HepG2 (cell line): Measurements from ENCODE around the gene SDK1. TPM values are rescaled to one million over a fixed set of nuclear protein-coding genes. Genes with fewer than 3 reads are reported as not detected.

Source experiments
- ATAC-seq: fragments of 200-7000 bp; cut with Tn5 transposase; 3 replicates; pipeline ENCODE4 v1.9.1; 2020; ENCODE audit warnings: mild to moderate bottlenecking, moderate library complexity
- BruUV-seq: library from RNA; stranded (reverse); fragments of 400-500 nt; replicated peaks from 2 replicates; lab custom pipeline; 2021; lab: Mats Ljungman, UMichigan
- CTCF ChIA-PET: fragments of 300-600 bp; formaldehyde crosslinking; extraction: SDS; loops from one replicate; lab custom pipeline; 2021; ENCODE audit warnings: low total read pairs, inconsistent platforms, low intra/inter-chr PET ratio; lab: Yijun Ruan, JAX
- POLR2A ChIA-PET: fragments of 350-600 bp; sonication (Branson Sonifier 250); formaldehyde crosslinking; loops from one replicate; lab custom pipeline; 2020; ENCODE audit warnings: antibody characterized with exemption, inconsistent platforms; lab: Yijun Ruan, JAX
- DNase-seq: peaks from one replicate; pipeline ENCODE4 v3.0.0-alpha.2; 2015; ENCODE audit warnings: low spot score
- FAIRE-seq: peaks from 3 replicates; lab custom pipeline; 2011; peaks lifted over from hg19 to GRCh38; lab: Jason Lieb, UNC
- H2AFZ ChIP-seq: one replicate; pipeline ENCODE4 v1.6.1; 2011; ENCODE audit warnings: low read length, inconsistent platforms
- H3K27ac ChIP-seq: fragments of 300-600 bp; 3 replicates; pipeline ENCODE4 v1.8.0; 2011; ENCODE audit warnings: mixed run types, mild to moderate bottlenecking, mixed read lengths, low read length, inconsistent platforms; ENCODE audit not compliant: insufficient read depth; ENCODE audit errors: extremely low read length
- H3K27me3 ChIP-seq, 2 experiments: fragments of 200-600 bp in 1 of 2; 2 replicates in 1 of 2; 3 replicates in 1 of 2; pipeline versions ENCODE4 v1.6.0 to v1.8.0; 2011; ENCODE audit warnings: low read length in 2 of 2, mild to moderate bottlenecking in 2 of 2, moderate library complexity in 2 of 2, inconsistent platforms in 1 of 2; ENCODE audit not compliant: insufficient read depth in 2 of 2, control insufficient read depth in 1 of 2
- H3K36me3 ChIP-seq, 2 experiments: fragments of 200-600 bp in 1 of 2; replicated peaks in 1 of 2; 2 replicates in 1 of 2; 3 replicates in 1 of 2; pipeline versions ENCODE4 v1.5.1 to v1.8.0; 2011; ENCODE audit warnings: low read length in 2 of 2, inconsistent platforms in 1 of 2; ENCODE audit not compliant: insufficient read depth in 2 of 2, control insufficient read depth in 1 of 2
- H3K4me1 ChIP-seq: 2 replicates; pipeline ENCODE4 v1.5.1; 2012; ENCODE audit warnings: low read length, inconsistent platforms; ENCODE audit not compliant: insufficient read depth
- H3K4me2 ChIP-seq: 2 replicates; pipeline ENCODE4 v1.6.0; 2011; ENCODE audit warnings: low read depth, low read length, inconsistent platforms
- H3K4me3 ChIP-seq, 3 experiments: fragments of 200-600 bp in 1 of 3; sonication (generic), shearing (Covaris generic) in 1 of 3; replicated peaks in 1 of 3; 2 replicates each; pipeline ENCODE4 v1.5.1; 2011 to 2016; ENCODE audit warnings: low read length in 3 of 3, inconsistent platforms in 2 of 3, low read depth in 2 of 3, mild to moderate bottlenecking in 2 of 3, control low read depth in 1 of 3, mixed read lengths in 1 of 3; ENCODE audit not compliant: insufficient read depth in 1 of 3
- H3K79me2 ChIP-seq: one replicate; pipeline ENCODE4 v1.6.1; 2011; ENCODE audit warnings: low read length, inconsistent platforms; ENCODE audit not compliant: insufficient read depth
- H3K9ac ChIP-seq: 2 replicates; pipeline ENCODE4 v1.6.0; 2011; ENCODE audit warnings: mild to moderate bottlenecking, low read depth, low read length, inconsistent platforms; ENCODE audit not compliant: insufficient read depth
- H3K9me3 ChIP-seq: 2 replicates; pipeline ENCODE4 v1.5.1; 2012; ENCODE audit warnings: mild to moderate bottlenecking, low read length
- H4K20me1 ChIP-seq: 2 replicates; pipeline ENCODE4 v1.6.0; 2011; ENCODE audit warnings: inconsistent platforms, mild to moderate bottlenecking, low read length, moderate library complexity; ENCODE audit not compliant: insufficient read depth
- BRD4 ChIP-seq: sonication (generic); formaldehyde crosslinking; IDR thresholded peaks from 2 replicates; pipeline ENCODE4 v1.4.0; 2020; ENCODE audit warnings: missing genetic modification reagents
- DNMT3B ChIP-seq: conservative IDR thresholded peaks from 2 replicates; pipeline ENCODE4 v1.6.1; 2016; ENCODE audit warnings: missing biosample characterization, control low read depth
- EZH2 ChIP-seq: conservative IDR thresholded peaks from 2 replicates; pipeline ENCODE4 v1.6.1; 2012; ENCODE audit warnings: mild to moderate bottlenecking, low read depth, low read length, moderate library complexity
- GLI4 ChIP-seq: sonication (generic); formaldehyde crosslinking; IDR thresholded peaks from 2 replicates; pipeline ENCODE4 v1.5.1; 2020; ENCODE audit warnings: missing genetic modification reagents, mild to moderate bottlenecking, moderate library complexity, borderline replicate concordance
- TBP ChIP-seq: sonication (generic); formaldehyde crosslinking; IDR thresholded peaks from 2 replicates; pipeline ENCODE4 v1.5.0; 2020; ENCODE audit warnings: missing genetic modification reagents
- TMF1 ChIP-seq: sonication (generic); formaldehyde crosslinking; IDR thresholded peaks from 2 replicates; pipeline ENCODE4 v1.8.1; 2022; ENCODE audit warnings: low read depth, missing genetic modification reagents
- YY1 ChIP-seq: IDR thresholded peaks from 2 replicates; pipeline ENCODE4 v1.6.1; 2011; ENCODE audit warnings: low read length, low read depth, moderate library complexity, mild to moderate bottlenecking; ENCODE audit not compliant: insufficient read depth, insufficient replicate concordance
- ZFAT ChIP-seq: sonication (generic); formaldehyde crosslinking; conservative IDR thresholded peaks from 2 replicates; pipeline ENCODE4 v1.8.1; 2023; ENCODE audit warnings: missing genetic modification reagents, inconsistent platforms
- ZNF343 ChIP-seq: sonication (generic); formaldehyde crosslinking; IDR thresholded peaks from 2 replicates; pipeline ENCODE4 v1.4.0; 2020; ENCODE audit warnings: mild to moderate bottlenecking, missing genetic modification reagents
- ZNF570 ChIP-seq: sonication (generic); formaldehyde crosslinking; IDR thresholded peaks from 2 replicates; pipeline ENCODE4 v1.4.0; 2020; ENCODE audit warnings: mild to moderate bottlenecking, missing genetic modification reagents, borderline replicate concordance
- ZNF773 ChIP-seq: sonication (generic); formaldehyde crosslinking; IDR thresholded peaks from 2 replicates; pipeline ENCODE4 v1.4.0; 2020; ENCODE audit warnings: missing genetic modification reagents, borderline replicate concordance
- ZNF879 ChIP-seq: sonication (generic); formaldehyde crosslinking; IDR thresholded peaks from 2 replicates; pipeline ENCODE4 v1.8.1; 2023; ENCODE audit warnings: missing genetic modification reagents
- ZNF891 ChIP-seq: sonication (generic); formaldehyde crosslinking; IDR thresholded peaks from 2 replicates; pipeline ENCODE4 v1.5.0; 2020; ENCODE audit warnings: mild to moderate bottlenecking, missing genetic modification reagents
- ZSCAN30 ChIP-seq: sonication (generic); formaldehyde crosslinking; IDR thresholded peaks from 2 replicates; pipeline ENCODE4 v1.5.0; 2020; ENCODE audit warnings: mild to moderate bottlenecking, missing genetic modification reagents
- WGBS: methylation state at CpG from one replicate; pipeline ENCODE4 v1.1.6; 2017; ENCODE audit warnings: low lambda C conversion rate; 5-methylcytosine and 5-hydroxymethylcytosine counted together
- in situ Hi-C: cut with HindIII; loops from 2 replicates; pipeline ENCODE4 v1.10.0; 2017; ENCODE audit warnings: low pct_unique_long_range_greater_than_20kb; ENCODE audit not compliant: extremely low pct_ligation_motif_present
- intact Hi-C: fragments of 100-400 bp; cut with micrococcal nuclease; formaldehyde crosslinking; loops from one replicate; pipeline ENCODE4 v1.10.0; 2022; ENCODE audit not compliant: unreplicated experiment
- polyA plus RNA-seq, 8 experiments: library from polyadenylated mRNA; depleted of rRNA in 3 of 8; stranded (reverse) in 7 of 8; unstranded in 1 of 8; fragments of >200 nt; fragmentation: Illumina TruSeq in 4 of 8; extraction: Trizol in 4 of 8; gene quantifications; 2 replicates each; pipeline versions ENCODE4 v1.2.1 to v1.2.3, GENCODE V29; 2011 to 2016; ENCODE audit warnings: low read depth in 4 of 8, missing spikeins in 1 of 8, mixed read lengths in 1 of 8; ENCODE audit not compliant: insufficient read depth in 1 of 8
- total RNA-seq, 5 experiments: library from RNA; depleted of rRNA; stranded (reverse); fragments of >200 nt; fragmentation: Illumina TruSeq; extraction: Trizol; gene quantifications; 2 replicates each; pipeline ENCODE4 v1.2.3, GENCODE V29; 2016; ENCODE audit warnings: low read depth in 1 of 5
- TF ChIP-seq, protein P1 (sequence below): sonication (generic); formaldehyde crosslinking; IDR thresholded peaks from 2 replicates; pipeline ENCODE4 v1.5.1; 2020; ENCODE audit warnings: missing genetic modification reagents, mild to moderate bottlenecking, borderline replicate concordance

The SDK1 gene
- total and polyA plus RNA-seq, 2 of the 13 experiments (the other 11 are each of a cell fraction or from before 2014, with no cell fraction given), result 0.35 to 2.4 TPM

DNA sequence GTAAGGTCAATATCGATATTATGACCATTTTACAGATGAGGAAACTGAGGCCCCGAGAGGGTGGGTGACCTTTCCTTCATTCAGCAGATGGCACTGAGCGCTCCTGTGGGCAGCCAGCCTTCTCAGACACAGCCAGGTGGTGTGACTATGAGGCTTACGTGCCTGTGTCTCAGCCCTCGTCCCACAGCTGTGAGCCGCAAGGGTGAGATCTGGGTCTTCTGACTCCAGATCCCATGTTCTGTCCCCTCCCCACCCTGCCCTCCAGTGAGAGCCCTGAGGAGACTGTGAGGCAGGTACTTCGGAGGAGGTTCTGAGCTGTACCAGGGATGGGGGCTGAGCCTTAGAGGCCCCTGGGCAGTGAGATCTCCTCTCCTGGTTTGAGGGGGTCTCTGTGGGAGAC lies 767.2 kb downstream of the SDK1 start:
- no peak overlapping the region for H2AFZ ChIP-seq
- POLR2A ChIA-PET, result no interaction called here
- H3K4me1 ChIP-seq, result no peaks in the 10 kb centered on the region
- DNase-seq (no peak), ATAC-seq (no peak), FAIRE-seq (no peak)
- no peaks in the 10 kb centered on the region for H3K36me3 ChIP-seq
- no peak overlapping the region for H3K27ac ChIP-seq
- CTCF ChIA-PET, result no interaction called here
- TF ChIP-seq ZSCAN30 (CRISPR knock-in tag) (no peak), BRD4 (CRISPR knock-in tag) (no peak), ZNF570 (no peak), ZNF891 (CRISPR knock-in tag) (no peak), GLI4 (CRISPR knock-in tag) (no peak), ZFAT (CRISPR knock-in tag) (no peak), TMF1 (no peak), TBP (CRISPR knock-in tag) (no peak), ZNF343 (CRISPR knock-in tag) (no peak), YY1 (no peak), EZH2 (no peak), ZNF879 (no peak), DNMT3B (no peak), ZNF773 (CRISPR knock-in tag) (no peak)
- TF ChIP-seq, protein P1, sequence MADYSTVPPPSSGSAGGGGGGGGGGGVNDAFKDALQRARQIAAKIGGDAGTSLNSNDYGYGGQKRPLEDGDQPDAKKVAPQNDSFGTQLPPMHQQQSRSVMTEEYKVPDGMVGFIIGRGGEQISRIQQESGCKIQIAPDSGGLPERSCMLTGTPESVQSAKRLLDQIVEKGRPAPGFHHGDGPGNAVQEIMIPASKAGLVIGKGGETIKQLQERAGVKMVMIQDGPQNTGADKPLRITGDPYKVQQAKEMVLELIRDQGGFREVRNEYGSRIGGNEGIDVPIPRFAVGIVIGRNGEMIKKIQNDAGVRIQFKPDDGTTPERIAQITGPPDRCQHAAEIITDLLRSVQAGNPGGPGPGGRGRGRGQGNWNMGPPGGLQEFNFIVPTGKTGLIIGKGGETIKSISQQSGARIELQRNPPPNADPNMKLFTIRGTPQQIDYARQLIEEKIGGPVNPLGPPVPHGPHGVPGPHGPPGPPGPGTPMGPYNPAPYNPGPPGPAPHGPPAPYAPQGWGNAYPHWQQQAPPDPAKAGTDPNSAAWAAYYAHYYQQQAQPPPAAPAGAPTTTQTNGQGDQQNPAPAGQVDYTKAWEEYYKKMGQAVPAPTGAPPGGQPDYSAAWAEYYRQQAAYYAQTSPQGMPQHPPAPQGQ (CRISPR knock-in tag), result no peak
- in situ Hi-C loops, result no loop called here
- BruUV-seq, result no TSS peak
- H3K79me2 ChIP-seq, result no peaks in the 10 kb centered on the region
- no peak overlapping the region for H3K9ac ChIP-seq
- H3K4me3 ChIP-seq, result no peak overlapping the region
- H3K9me3 ChIP-seq, result no peaks in the 10 kb centered on the region
- H3K4me2 ChIP-seq, result no peak overlapping the region
- 75% methylated on average over 4 of the region's 7 CpGs for WGBS
- H4K20me1 ChIP-seq, result no peaks in the 10 kb centered on the region
- intact Hi-C loops, result no loop called here
- no peaks in the 10 kb centered on the region for H3K27me3 ChIP-seq
